H1 (cell line): ENCODE results near the gene CASTOR1. TPM values are rescaled to one million over a fixed set of nuclear protein-coding genes. Genes with fewer than 3 reads are reported as not detected.
"Not testable (repeated sequence)": the region's sequence is repeated elsewhere in the genome, so short reads cannot be mapped to it uniquely, and the experiment has no call there.

Experiments used
- CTCF ChIA-PET: fragments of 300-600 bp; sonication (Branson Sonifier 250); formaldehyde crosslinking; loops from one replicate; lab custom pipeline; 2021; ENCODE audit not compliant: partially characterized antibody; lab: Charles Lee
- POLR2A ChIA-PET: fragments of 300-600 bp; sonication (Branson Sonifier 250); formaldehyde crosslinking; loops from one replicate; lab custom pipeline; 2021; ENCODE audit warnings: inconsistent platforms; ENCODE audit not compliant: partially characterized antibody; lab: Charles Lee
- DNase-seq, 2 experiments: peaks; one replicate each; pipeline versions ENCODE4 v3.0.0 to v3.0.0-alpha.2; 2010 to 2022; ENCODE audit warnings: low spot score in 2 of 2, low read depth in 1 of 2, mixed read lengths in 1 of 2
- FAIRE-seq: peaks from 2 replicates; lab custom pipeline; 2011; peaks lifted over from hg19 to GRCh38; lab: Jason Lieb, UNC
- H2AFZ ChIP-seq: 2 replicates; pipeline ENCODE4 v1.8.1; 2012; ENCODE audit warnings: low read length, inconsistent platforms
- H2AK5ac ChIP-seq: 2 replicates; pipeline ENCODE4 v1.6.1; 2013; ENCODE audit warnings: low read depth, low read length
- H2BK120ac ChIP-seq: replicated peaks from 2 replicates; pipeline ENCODE3; 2013; ENCODE audit warnings: low read depth, low read length, inconsistent platforms
- H2BK12ac ChIP-seq: 2 replicates; pipeline ENCODE4 v1.6.1; 2013; ENCODE audit warnings: low read depth, low read length
- H2BK15ac ChIP-seq: 2 replicates; pipeline ENCODE4 v1.6.1; 2013; ENCODE audit warnings: low read length
- H2BK20ac ChIP-seq: 2 replicates; pipeline ENCODE4 v1.6.1; 2013; ENCODE audit warnings: low read length
- H2BK5ac ChIP-seq: 2 replicates; pipeline ENCODE4 v1.6.1; 2013; ENCODE audit warnings: low read depth, low read length
- H3K14ac ChIP-seq: 2 replicates; pipeline ENCODE4 v1.6.1; 2013; ENCODE audit warnings: inconsistent platforms; ENCODE audit not compliant: insufficient read length
- H3K18ac ChIP-seq: 2 replicates; pipeline ENCODE4 v1.6.1; 2013; ENCODE audit warnings: low read length; ENCODE audit errors: extremely low read depth
- H3K23ac ChIP-seq: 2 replicates; pipeline ENCODE4 v1.6.1; 2013; ENCODE audit warnings: inconsistent platforms; ENCODE audit not compliant: insufficient read length
- H3K23me2 ChIP-seq: 2 replicates; pipeline ENCODE4 v1.6.1; 2013; ENCODE audit warnings: low read depth, low read length
- H3K27ac ChIP-seq: 2 replicates; pipeline ENCODE4 v1.6.1; 2011; ENCODE audit warnings: low read depth, low read length, inconsistent platforms
- H3K27me3 ChIP-seq, 4 experiments: replicated peaks in 1 of 4; 1 replicate in 1 of 4; 2 replicates in 3 of 4; pipeline versions ENCODE4 v1.6.1 to v1.8.1; 2011 to 2013; ENCODE audit warnings: low read length in 3 of 4, mild to moderate bottlenecking in 3 of 4, inconsistent platforms in 2 of 4, mixed read lengths in 2 of 4, moderate library complexity in 1 of 4; ENCODE audit not compliant: control insufficient read depth in 3 of 4, insufficient read depth in 3 of 4; ENCODE audit errors: extremely low read depth in 1 of 4
- H3K36me3 ChIP-seq, 4 experiments: 2 replicates each; pipeline versions ENCODE4 v1.6.1 to v1.8.1; 2011 to 2013; ENCODE audit warnings: mild to moderate bottlenecking in 4 of 4, low read length in 3 of 4, moderate library complexity in 2 of 4, control low read depth in 1 of 4, inconsistent platforms in 1 of 4; ENCODE audit not compliant: insufficient read depth in 4 of 4, control insufficient read depth in 2 of 4
- H3K4ac ChIP-seq: replicated peaks from 2 replicates; pipeline ENCODE3; 2013; ENCODE audit warnings: low read length, low read depth, mixed read lengths, inconsistent platforms; ENCODE audit not compliant: insufficient read length
- H3K4me1 ChIP-seq, 4 experiments: replicated peaks in 1 of 4; 1 replicate in 1 of 4; 2 replicates in 3 of 4; pipeline versions ENCODE4 v1.6.1 to v1.8.1; 2011 to 2013; ENCODE audit warnings: low read length in 3 of 4, inconsistent platforms in 2 of 4, mixed read lengths in 1 of 4; ENCODE audit not compliant: insufficient read depth in 4 of 4, control insufficient read depth in 3 of 4
- H3K4me2 ChIP-seq, 2 experiments: 2 replicates each; pipeline versions ENCODE4 v1.6.1 to v1.8.1; 2011 to 2013; ENCODE audit warnings: low read depth in 2 of 2, low read length in 2 of 2, control low read depth in 1 of 2, inconsistent platforms in 1 of 2, mild to moderate bottlenecking in 1 of 2; ENCODE audit not compliant: insufficient read depth in 1 of 2
- H3K4me3 ChIP-seq, 4 experiments: fragments of 200-600, 300-600 bp in 1 of 4; sonication (generic), shearing (Covaris generic), sonication (Bioruptor Twin) in 1 of 4; 2 replicates each; pipeline versions ENCODE4 v1.5.1 to v1.8.1; 2011 to 2016; ENCODE audit warnings: low read length in 4 of 4, low read depth in 3 of 4, control low read depth in 2 of 4, inconsistent platforms in 2 of 4, mild to moderate bottlenecking in 2 of 4, mixed read lengths in 1 of 4, moderate library complexity in 1 of 4; ENCODE audit not compliant: insufficient read depth in 2 of 4; ENCODE audit errors: extremely low read depth in 1 of 4
- H3K56ac ChIP-seq: replicated peaks from 2 replicates; pipeline ENCODE3; 2013; ENCODE audit warnings: low read depth, mild to moderate bottlenecking, mixed read lengths, low read length, inconsistent platforms; ENCODE audit not compliant: insufficient read length
- H3K79me1 ChIP-seq: 2 replicates; pipeline ENCODE4 v1.6.1; 2013; ENCODE audit warnings: low read depth, low read length, control low read depth
- H3K79me2 ChIP-seq, 2 experiments: 2 replicates each; pipeline versions ENCODE4 v1.6.1 to v1.8.1; 2012 to 2013; ENCODE audit warnings: low read length in 2 of 2, mild to moderate bottlenecking in 2 of 2, inconsistent platforms in 1 of 2; ENCODE audit not compliant: insufficient read depth in 2 of 2, control insufficient read depth in 1 of 2
- H3K9ac ChIP-seq, 4 experiments: replicated peaks in 1 of 4; 1 replicate in 1 of 4; 2 replicates in 3 of 4; pipeline versions ENCODE4 v1.6.1 to v1.8.1; 2011 to 2013; ENCODE audit warnings: low read depth in 3 of 4, low read length in 3 of 4, control low read depth in 2 of 4, mild to moderate bottlenecking in 2 of 4, moderate library complexity in 2 of 4, inconsistent platforms in 1 of 4; ENCODE audit errors: extremely low read depth in 1 of 4
- H3K9me3 ChIP-seq, 2 experiments: 2 replicates each; pipeline versions ENCODE4 v1.6.1 to v1.8.1; 2012 to 2013; ENCODE audit warnings: mild to moderate bottlenecking in 2 of 2, moderate library complexity in 2 of 2, control low read depth in 1 of 2, inconsistent platforms in 1 of 2, low read depth in 1 of 2, low read length in 1 of 2, mixed read lengths in 1 of 2; ENCODE audit not compliant: insufficient read depth in 2 of 2
- H4K20me1 ChIP-seq, 2 experiments: replicated peaks in 1 of 2; 2 replicates each; pipeline versions ENCODE3 to v1.8.1; 2011 to 2013; ENCODE audit warnings: inconsistent platforms in 2 of 2, low read length in 2 of 2, mild to moderate bottlenecking in 1 of 2; ENCODE audit not compliant: insufficient read depth in 2 of 2, control insufficient read depth in 1 of 2
- H4K5ac ChIP-seq: 2 replicates; pipeline ENCODE4 v1.6.1; 2013; ENCODE audit warnings: low read length, low read depth, mixed read lengths, inconsistent platforms; ENCODE audit not compliant: insufficient read length
- H4K8ac ChIP-seq: 2 replicates; pipeline ENCODE4 v1.8.0; 2013; ENCODE audit warnings: mild to moderate bottlenecking, moderate library complexity, low read length, inconsistent platforms; ENCODE audit not compliant: insufficient read depth; ENCODE audit errors: extremely low read depth
- H4K91ac ChIP-seq: replicated peaks from 2 replicates; pipeline ENCODE3; 2013; ENCODE audit warnings: low read length, mixed read lengths, inconsistent platforms; ENCODE audit not compliant: insufficient read length
- WGBS, 2 experiments: shearing (Covaris generic) in 1 of 2; methylation state at CpG; one replicate each; pipeline versions ENCODE4 v1.1.6 to v1.1.7; 2013 to 2015; ENCODE audit warnings: low lambda C conversion rate in 2 of 2, mixed read lengths in 2 of 2, inconsistent platforms in 1 of 2, low coverage in 1 of 2, missing lambda C conversion rate in 1 of 2; ENCODE audit not compliant: insufficient replicate concordance in 2 of 2, insufficient coverage in 1 of 2, insufficient read length in 1 of 2; ENCODE audit errors: extremely low coverage in 1 of 2, missing lambda C conversion rate in 1 of 2; 5-methylcytosine and 5-hydroxymethylcytosine counted together
- polyA plus RNA-seq, 7 experiments: library from polyadenylated mRNA; depleted of rRNA in 3 of 7; stranded (reverse) in 5 of 7; unstranded in 2 of 7; fragments of >200 nt in 5 of 7; fragments of 200-250 nt in 2 of 7; gene quantifications; 1 replicate in 5 of 7; 2 replicates in 1 of 7; 4 replicates in 1 of 7; pipeline versions ENCODE4 v1.2.1 to v1.2.3, GENCODE V29; 2011 to 2013; ENCODE audit warnings: missing spikeins in 2 of 7, mixed read lengths in 2 of 7
- total RNA-seq: library from RNA; stranded (reverse); fragmentation: NEBNext Ultra II Directional; extraction: Animal tissue kit (Norgen Biotek cat#: 25700); gene quantifications from 2 replicates; pipeline ENCODE4 v1.2.1, GENCODE V29; 2021

The CASTOR1 gene
- total and polyA plus RNA-seq, 2 of the 8 experiments (the other 6 are each of a cell fraction or from before 2014, with no cell fraction given): 10.3 to 36.0 TPM

DNA sequence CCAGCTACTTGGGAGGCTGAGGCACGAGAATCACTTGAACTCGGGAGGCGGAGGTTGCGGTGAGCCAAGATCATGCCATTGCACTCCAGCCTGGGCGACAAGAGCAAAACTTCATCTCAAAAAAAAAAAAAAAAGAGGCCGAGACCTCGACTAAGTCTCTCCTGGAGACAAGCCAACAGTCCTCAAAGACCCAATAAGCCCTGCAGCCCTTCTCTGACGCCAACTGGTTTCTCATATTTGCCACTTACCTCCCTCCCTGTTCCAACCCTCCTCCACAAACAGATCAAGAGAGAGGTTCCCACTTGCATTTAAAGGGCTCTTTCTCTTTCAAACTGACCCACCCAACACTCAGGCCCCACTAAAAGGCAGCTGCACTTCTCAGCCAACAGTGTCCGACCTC lies 49.0 kb upstream of the CASTOR1 start:
- H3K9me3 ChIP-seq, H2BK15ac ChIP-seq, H3K4me2 ChIP-seq, DNase-seq, H2AK5ac ChIP-seq, H3K14ac ChIP-seq, H3K23ac ChIP-seq, FAIRE-seq, H3K27me3 ChIP-seq, H3K27ac ChIP-seq, H3K4me1 ChIP-seq, H3K79me2 ChIP-seq, H3K23me2 ChIP-seq, H3K4me3 ChIP-seq, H3K4ac ChIP-seq, H2AFZ ChIP-seq, H3K56ac ChIP-seq, H4K5ac ChIP-seq, H3K79me1 ChIP-seq, H4K8ac ChIP-seq, H2BK12ac ChIP-seq, H4K91ac ChIP-seq, H2BK5ac ChIP-seq, H3K9ac ChIP-seq, H2BK20ac ChIP-seq, H2BK120ac ChIP-seq, H3K18ac ChIP-seq: not testable (repeated sequence)
- POLR2A ChIA-PET: interaction anchor here (0.8 to 2.1 kb wide), 4 partner anchors 9 to 35 kb away, joined by 3 to 6 read pairs (median 4); partner anchors contain the start of gene SF3A1
- peaks cover 0 to 15% of the 10 kb centered on the region in 2 experiments for H4K20me1 ChIP-seq
- 94% methylated on average over 6 of the region's 9 CpGs; no CpG with 5 or more reads in 1 of the 2 experiments for WGBS, 2 experiments
- peaks cover 55 to 98% (median 95%) of the 10 kb centered on the region in 4 experiments for H3K36me3 ChIP-seq
- CTCF ChIA-PET: interaction anchor here (1.0 to 5.4 kb wide), 4 partner anchors 11 to 75 kb away, joined by 3 to 27 read pairs (median 8); partner anchors contain the start of genes CASTOR1 and TBC1D10A
